Endometrial microvascular endothelial cells (primary cell): ENCODE measurements around the gene MMUT. TPM values are rescaled to one million over a fixed set of nuclear protein-coding genes. Genes with fewer than 3 reads are reported as not detected.
"Not testable (repeated sequence)": the region's sequence is repeated elsewhere in the genome, so short reads cannot be mapped to it uniquely, and the experiment has no call there.

Experiments
- in situ Hi-C: cut with HindIII; loops from 2 replicates; pipeline ENCODE4 v1.10.0; 2017; ENCODE audit warnings: low sequenced_read_pairs, low pct_unique_long_range_greater_than_20kb; ENCODE audit errors: inconsistent ontology term
- total RNA-seq: library from RNA; depleted of rRNA; stranded (reverse); fragments of >200 nt; gene quantifications from one replicate; pipeline ENCODE4 v1.2.3, GENCODE V29; 2015; ENCODE audit errors: inconsistent ontology term

MMUT gene
- 9.9 TPM for total RNA-seq

DNA sequence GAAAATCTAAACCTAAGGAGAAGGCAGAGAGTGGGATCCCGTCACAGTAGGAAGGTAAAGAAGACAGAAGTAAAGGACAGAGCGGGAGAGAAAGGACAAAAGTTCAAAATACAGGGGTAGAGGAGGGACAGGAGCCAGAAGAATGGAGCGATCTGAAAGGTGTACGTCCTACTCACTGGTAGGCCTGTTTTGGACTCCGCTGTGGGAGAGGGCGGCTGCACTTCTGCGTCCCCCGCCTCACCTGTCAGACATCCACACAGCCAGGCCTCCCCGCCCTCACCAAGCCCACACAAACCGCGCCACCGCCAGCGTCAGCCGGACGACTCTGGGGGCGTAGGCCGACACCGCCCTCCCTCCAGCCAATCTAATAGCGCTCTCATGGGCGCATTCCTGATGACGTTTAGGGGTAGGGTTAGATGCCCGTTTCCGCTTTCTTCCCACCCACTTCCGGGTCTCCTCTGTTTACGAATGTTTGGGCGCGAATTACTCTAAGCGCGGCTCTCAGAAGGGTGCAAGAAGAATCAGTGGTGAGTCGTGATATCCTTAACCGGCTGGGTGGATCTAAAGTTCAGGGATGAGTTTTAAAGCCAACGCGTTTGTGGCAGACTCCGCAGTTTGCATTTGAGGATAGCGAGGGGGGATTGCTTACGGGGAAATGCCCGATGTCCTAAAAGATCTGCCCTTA, at the start of gene MMUT, which contains the start of gene CENPQ:
MMUT (minus strand) TSS at position 327 of the 685 bp plus-strand sequence. CDS start 3,787 bp downstream, outside the sequence.
CENPQ (plus strand) TSS at position 444 of the 685 bp plus-strand sequence. CDS start 6,807 bp downstream, outside the sequence.
- in situ Hi-C loops: loop anchor here (25.0 kb wide), 1 partner anchor 99 kb away; the partner anchor contains the start of gene C6orf141

GRCh38 chr6:49509342-49509741, 46.3 kb upstream of the MMUT start:
- in situ Hi-C loops: no loop called here

DNA sequence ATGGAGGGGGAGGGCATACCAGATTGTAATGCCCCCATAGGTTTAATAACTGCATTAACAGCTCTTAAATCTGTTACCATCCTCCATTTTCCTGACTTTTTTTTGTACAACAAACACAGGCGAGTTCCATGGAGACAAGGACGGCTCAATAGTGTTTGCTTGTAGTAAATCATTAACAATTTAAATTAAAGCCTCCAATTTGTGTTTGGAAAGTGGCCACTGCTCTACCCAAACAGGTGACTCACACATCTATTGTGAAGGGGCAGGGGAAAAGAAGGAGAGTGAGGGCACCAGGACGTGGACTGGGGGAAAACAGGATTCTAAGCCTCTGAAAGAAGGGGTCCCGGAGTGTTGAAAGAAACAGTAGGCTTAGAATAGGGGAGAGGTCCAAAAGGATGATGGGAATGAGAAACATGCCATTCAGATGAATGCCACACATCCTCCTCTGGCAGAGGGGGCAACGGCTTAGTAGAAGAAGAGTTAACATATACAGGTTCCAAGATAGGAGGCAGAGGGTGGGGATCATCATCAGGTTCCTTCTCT, 43.6 kb upstream of the MMUT start:
- in situ Hi-C loops: no loop called here

- in situ Hi-C loops: no loop called here
Measured at GRCh38 chr6:49504666-49505065, 41.6 kb upstream of the MMUT start.

GRCh38 chr6:49499623-49500022, 36.6 kb upstream of the MMUT start, which contains the start of gene GLYATL3:
Gene GLYATL3, plus strand, starts transcription at chr6:49499923. Its CDS starts 12,068 bp downstream, at chr6:49511991.
- in situ Hi-C loops: no loop called here

- in situ Hi-C loops: no loop called here
Measured at GRCh38 chr6:49499126-49499525, 36.1 kb upstream of the MMUT start.

DNA sequence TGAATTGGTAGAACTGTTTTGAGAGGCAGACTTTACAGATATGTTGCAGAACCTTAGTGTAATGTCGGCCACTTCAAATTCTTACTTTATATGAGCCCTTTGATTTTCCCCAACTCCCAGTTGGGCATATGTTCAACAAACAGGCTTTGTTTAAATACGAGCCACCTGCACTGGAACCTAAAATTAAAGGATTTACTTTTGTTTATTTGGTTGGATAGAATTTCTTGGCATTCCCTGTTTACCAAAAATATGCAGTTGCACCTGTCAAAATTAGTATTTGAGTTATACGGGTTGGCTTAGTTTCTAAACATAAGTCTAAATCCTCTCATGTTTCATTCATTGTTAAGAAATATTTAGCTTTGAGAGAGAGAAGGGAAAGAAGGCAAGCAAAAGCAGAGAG, 34.3 kb upstream of the MMUT start:
- in situ Hi-C loops: no loop called here

GRCh38 chr6:49490633-49491032, 27.6 kb upstream of the MMUT start:
- in situ Hi-C loops: no loop called here

GRCh38 chr6:49483380-49483779, 20.3 kb upstream of the MMUT start:
- in situ Hi-C loops: not testable (repeated sequence)

GRCh38 chr6:49481846-49482245, 18.8 kb upstream of the MMUT start:
- in situ Hi-C loops: not testable (repeated sequence)

DNA sequence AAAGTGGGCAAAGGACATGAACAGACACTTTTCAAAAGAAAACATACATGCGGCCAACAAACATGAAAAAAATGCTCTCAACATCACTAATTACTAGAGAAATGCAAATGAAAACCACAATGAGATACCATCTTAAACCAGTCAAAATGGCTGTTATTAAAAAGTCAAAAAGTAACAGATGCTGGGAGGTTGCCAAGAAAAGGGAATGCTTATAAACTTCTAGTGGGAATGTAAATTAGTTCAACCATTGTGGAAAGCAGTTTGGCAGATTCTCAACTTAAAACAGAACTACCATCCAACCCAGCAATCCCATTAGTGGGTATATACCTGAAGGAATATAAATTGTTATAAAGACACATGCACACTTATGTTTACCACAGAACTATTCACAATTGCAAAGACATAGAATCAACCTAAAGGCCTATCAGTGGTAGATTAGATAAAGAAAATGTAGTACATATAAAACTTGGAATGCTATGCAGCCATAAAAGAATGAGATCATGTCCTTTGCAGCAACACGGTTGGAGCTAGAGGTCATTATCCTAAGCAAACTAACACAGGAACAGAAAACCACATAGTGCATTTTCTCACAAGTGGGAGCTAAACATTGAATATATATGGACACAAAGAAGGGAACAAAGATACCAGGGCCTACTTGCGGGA, 16.4 kb upstream of the MMUT start:
- in situ Hi-C loops: no loop called here

- in situ Hi-C loops: not testable (repeated sequence)
Measured at GRCh38 chr6:49476564-49476963, 13.5 kb upstream of the MMUT start.

GRCh38 chr6:49468042-49468441, 5.0 kb upstream of the MMUT start:
- in situ Hi-C loops: loop anchor here (25.0 kb wide), 1 partner anchor 94 kb away; the partner anchor contains the start of gene C6orf141

DNA sequence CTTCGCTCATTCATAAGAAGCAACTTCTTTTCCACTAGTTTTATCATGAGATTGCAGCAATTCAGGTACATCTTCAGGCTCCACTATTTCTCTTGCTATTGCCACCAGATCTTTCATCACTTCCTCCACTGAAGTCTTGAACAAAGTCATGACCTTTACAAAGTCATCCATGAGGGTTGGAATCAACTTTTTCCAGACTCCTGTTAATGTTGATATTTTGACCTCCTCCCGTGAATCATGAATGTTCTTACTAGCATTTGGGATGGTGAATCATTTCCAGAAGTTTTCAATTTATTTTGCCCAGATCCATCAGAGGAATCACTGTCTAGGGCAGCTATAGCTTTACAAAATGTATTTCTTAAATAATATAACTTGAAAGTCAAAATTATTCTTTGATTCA, 1.6 kb upstream of the MMUT start:
- in situ Hi-C loops: loop anchor here (25.0 kb wide), 1 partner anchor 98 kb away; the partner anchor contains the start of gene C6orf141

GRCh38 chr6:49463612-49463967, 537 bp upstream of the MMUT start:
- in situ Hi-C loops: loop anchor here (25.0 kb wide), 1 partner anchor 99 kb away; the partner anchor contains the start of gene C6orf141

DNA sequence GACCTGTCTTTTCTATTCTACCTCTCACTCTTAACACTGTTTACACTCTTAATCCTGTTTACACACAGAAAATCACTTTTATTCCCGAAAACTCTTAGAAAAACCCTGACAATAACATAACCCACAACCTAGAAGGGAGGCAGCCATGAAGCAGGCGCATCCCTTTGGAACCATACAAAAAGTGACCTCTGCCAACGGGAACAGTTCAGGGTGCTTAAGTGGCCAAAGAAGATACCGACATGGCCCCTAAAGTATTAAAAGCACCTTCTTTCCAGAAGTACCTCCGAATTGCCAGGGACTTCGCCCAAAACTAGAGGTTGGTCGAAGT, 490 bp downstream of the MMUT start:
- in situ Hi-C loops: loop anchor here (25.0 kb wide), 1 partner anchor 100 kb away; the partner anchor contains the start of gene C6orf141

GRCh38 chr6:49462071-49462470, 982 bp downstream of the MMUT start:
- in situ Hi-C loops: loop anchor here (25.0 kb wide), 1 partner anchor 100 kb away; the partner anchor contains the start of gene C6orf141

DNA sequence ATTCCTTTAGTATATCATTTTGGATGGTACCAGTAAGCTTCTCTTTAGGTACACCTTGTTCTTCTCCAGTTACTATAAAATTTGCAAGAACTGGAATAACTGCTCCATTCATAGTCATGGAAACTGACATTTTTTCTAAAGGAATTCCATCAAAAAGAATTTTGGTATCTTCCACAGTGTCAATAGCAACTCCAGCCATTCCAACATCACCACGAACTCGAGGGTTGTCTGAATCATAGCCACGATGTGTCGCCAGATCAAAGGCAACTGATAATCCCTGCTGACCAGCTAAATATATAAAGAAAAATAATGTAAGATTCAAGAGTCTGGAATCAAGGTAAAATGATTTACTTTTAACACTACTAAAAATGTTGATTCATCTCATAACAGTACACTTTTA, 5.3 kb downstream of the MMUT start:
- in situ Hi-C loops: loop anchor here (25.0 kb wide), 1 partner anchor 105 kb away; the partner anchor contains the start of gene C6orf141
